ENCODE results near the gene RHOG. TPM values are rescaled to one million over a fixed set of nuclear protein-coding genes. Genes with fewer than 3 reads are reported as not detected.

Gene RHOG
- total and polyA plus RNA-seq, 9 donors, result 7.4 to 31.4 (median 25.6) TPM

DNA sequence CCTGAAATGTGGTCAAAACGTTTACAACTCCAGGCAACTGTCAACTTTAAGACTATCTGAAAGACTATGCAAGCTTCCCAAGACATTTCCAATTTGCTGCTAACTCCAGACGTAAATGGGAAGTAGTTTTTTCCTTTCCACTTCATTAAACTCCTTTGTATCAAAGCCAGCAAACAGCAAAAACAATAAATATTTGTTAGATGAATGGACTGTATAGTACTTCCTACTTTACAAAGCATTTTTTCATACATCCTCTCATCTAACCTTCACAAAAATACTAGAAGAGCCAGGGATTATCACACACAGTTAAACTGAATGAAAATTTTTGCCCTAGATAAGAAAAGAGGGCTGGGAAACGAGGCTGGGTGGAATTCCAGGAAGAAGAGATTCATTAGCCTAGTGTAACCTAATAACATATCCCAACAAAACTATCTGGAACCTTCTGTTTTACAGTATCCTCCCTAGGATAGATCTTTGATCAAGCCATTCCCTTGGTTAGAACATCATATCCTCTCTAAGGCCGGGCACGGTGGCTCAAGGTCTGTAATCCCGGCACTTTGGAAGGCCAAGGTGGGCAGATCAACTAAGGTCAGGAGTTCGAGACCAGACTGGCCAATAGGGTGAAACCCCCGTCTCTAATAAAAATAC lies 53.9 kb downstream of the RHOG start:
- DNase-seq, result no peak
- no peaks in the 10 kb centered on the region for H3K4me1 ChIP-seq (ENCODE audit: control insufficient read depth, insufficient read depth, low read length)
- no peaks in the 10 kb centered on the region for H3K27me3 ChIP-seq (ENCODE audit: control insufficient read depth, insufficient read depth, low read length)
- no peak overlapping the region for H3K4me3 ChIP-seq (ENCODE audit: low read length)
- peaks cover 10% of the 10 kb centered on the region for H3K36me3 ChIP-seq (ENCODE audit: control insufficient read depth, insufficient read depth, low read length)
- WGBS (ENCODE audit: insufficient coverage), result 93% methylated on average over 5 of the region's 8 CpGs
- no peak overlapping the region for H3K27ac ChIP-seq (ENCODE audit: low read length)
- no peaks in the 10 kb centered on the region for H3K9me3 ChIP-seq (replicated peaks; ENCODE audit: control insufficient read depth, low read depth, low read length)

- no peaks in the 10 kb centered on the region for H3K4me1 ChIP-seq (ENCODE audit: control insufficient read depth, insufficient read depth, low read length)
- no peak for DNase-seq
- H3K36me3 ChIP-seq (ENCODE audit: control insufficient read depth, insufficient read depth, low read length), result peaks cover 19% of the 10 kb centered on the region
- no peak overlapping the region for H3K27ac ChIP-seq (ENCODE audit: low read length)
- H3K27me3 ChIP-seq (ENCODE audit: control insufficient read depth, insufficient read depth, low read length), result no peaks in the 10 kb centered on the region
- H3K9me3 ChIP-seq (replicated peaks; ENCODE audit: control insufficient read depth, low read depth, low read length), result no peaks in the 10 kb centered on the region
- H3K4me3 ChIP-seq (ENCODE audit: low read length), result no peak overlapping the region
- WGBS (ENCODE audit: insufficient coverage), result no CpG with 5 or more reads among the region's 4 CpGs
Measured at GRCh38 chr11:3783611-3784010, 57.1 kb downstream of the RHOG start.

GRCh38 chr11:3782963-3783362 lies 57.8 kb downstream of the RHOG start:
- H3K27ac ChIP-seq (ENCODE audit: low read length), result no peak overlapping the region
- WGBS (ENCODE audit: insufficient coverage), result 72% methylated on average over 3 of the region's 5 CpGs
- H3K4me1 ChIP-seq (ENCODE audit: control insufficient read depth, insufficient read depth, low read length), result no peaks in the 10 kb centered on the region

GRCh38 chr11:3781423-3781822 lies 59.3 kb downstream of the RHOG start:
- no peak for DNase-seq
- Histone ChIP-seq H3K27me3 (ENCODE audit: control insufficient read depth, insufficient read depth, low read length) (no peaks in the 10 kb centered on the region), H3K4me3 (ENCODE audit: low read length) (no peak overlapping the region), H3K36me3 (ENCODE audit: control insufficient read depth, insufficient read depth, low read length) (peaks cover 29% of the 10 kb centered on the region), H3K9me3 (replicated peaks; ENCODE audit: control insufficient read depth, low read depth, low read length) (no peaks in the 10 kb centered on the region), H3K4me1 (ENCODE audit: control insufficient read depth, insufficient read depth, low read length) (no peaks in the 10 kb centered on the region), H3K27ac (ENCODE audit: low read length) (no peak overlapping the region)
- no CpG with 5 or more reads among the region's 2 CpGs for WGBS (ENCODE audit: insufficient coverage)

More at GRCh38 chr11:3782963-3783362, 57.8 kb downstream of the RHOG start:
- Histone ChIP-seq H3K36me3 (ENCODE audit: control insufficient read depth, insufficient read depth, low read length) (peaks cover 24% of the 10 kb centered on the region), H3K27me3 (ENCODE audit: control insufficient read depth, insufficient read depth, low read length) (no peaks in the 10 kb centered on the region), H3K4me3 (ENCODE audit: low read length) (no peak overlapping the region), H3K9me3 (replicated peaks; ENCODE audit: control insufficient read depth, low read depth, low read length) (no peaks in the 10 kb centered on the region)
- DNase-seq, result no peak

Other genes starting within 250 kb of the RHOG start
- gene ART5, start 199.0 kb downstream of the RHOG start, total RNA-seq, result 3.2 TPM
- gene ART5, start 199.0 kb downstream of the RHOG start, polyA plus RNA-seq (ENCODE audit: insufficient read depth in 1 of 8, insufficient read length in 8 of 8, low replicate concordance in 1 of 8), result 1 to 10 TPM; 1.2 to 5.4 (median 2.5) TPM
- 5.7 TPM for gene ART1, start 195.8 kb downstream of the RHOG start, total RNA-seq
- 1 to 10 TPM; 2.3 to 6.3 (median 3.8) TPM for gene ART1, start 195.8 kb downstream of the RHOG start, polyA plus RNA-seq (ENCODE audit: insufficient read depth in 1 of 8, insufficient read length in 8 of 8, low replicate concordance in 1 of 8)
- gene CHRNA10, start 169.6 kb downstream of the RHOG start, total RNA-seq, result 0.71 TPM
- gene CHRNA10, start 169.6 kb downstream of the RHOG start, polyA plus RNA-seq (ENCODE audit: insufficient read depth in 1 of 8, insufficient read length in 8 of 8, low replicate concordance in 1 of 8), result 1 to 10 TPM; 2.4 to 4.9 (median 3.3) TPM
- gene NUP98, start 43.4 kb downstream of the RHOG start, total RNA-seq, result 41.1 TPM
- gene NUP98, start 43.4 kb downstream of the RHOG start, polyA plus RNA-seq (ENCODE audit: insufficient read depth in 1 of 8, insufficient read length in 8 of 8, low replicate concordance in 1 of 8), result 10 to 100 TPM; 36.9 to 44.6 (median 40.0) TPM
- 8.7 TPM for gene PGAP2, start 32.4 kb downstream of the RHOG start, total RNA-seq
- 10 to 100 TPM; 17.9 to 29.8 (median 23.6) TPM for gene PGAP2, start 32.4 kb downstream of the RHOG start, polyA plus RNA-seq (ENCODE audit: insufficient read depth in 1 of 8, insufficient read length in 8 of 8, low replicate concordance in 1 of 8)
- gene STIM1, start 14.7 kb upstream of the RHOG start, total RNA-seq, result 40.7 TPM
- 100 to 1,000 TPM in 1 of 8 donors, 10 to 100 TPM in 7; 58.7 to 108 (median 78.2) TPM for gene STIM1, start 14.7 kb upstream of the RHOG start, polyA plus RNA-seq (ENCODE audit: insufficient read depth in 1 of 8, insufficient read length in 8 of 8, low replicate concordance in 1 of 8)